Endothelial cell of umbilical vein (primary cell): ENCODE measurements around the gene NR6A1.

ENCODE experiments used
- CTCF ChIP-seq, 2 donors: IDR thresholded peaks; 1 replicate in 1 of 2; 2 replicates in 1 of 2; pipeline ENCODE4 v1.5.1; 2011; ENCODE audit warnings: low read length in 2 of 2, mild to moderate bottlenecking in 2 of 2, moderate library complexity in 2 of 2, control low read depth in 1 of 2, inconsistent platforms in 1 of 2, low read depth in 1 of 2; ENCODE audit not compliant: insufficient read depth in 1 of 2; ENCODE audit errors: extremely low read depth in 1 of 2
- GATA2 ChIP-seq: IDR thresholded peaks from 2 replicates; pipeline ENCODE4 v1.7.0; 2011; ENCODE audit warnings: low read depth, mild to moderate bottlenecking, moderate library complexity, mixed read lengths, low read length; ENCODE audit not compliant: insufficient read length, insufficient read depth
- MAX ChIP-seq: IDR thresholded peaks from 2 replicates; pipeline ENCODE4 v1.6.1; 2011; ENCODE audit not compliant: insufficient read depth, insufficient read length
- POLR2A ChIP-seq: IDR thresholded peaks from 2 replicates; pipeline ENCODE4 v1.6.1; 2012; ENCODE audit warnings: low read depth, mild to moderate bottlenecking, control low read depth, low read length
- POLR2AphosphoS5 ChIP-seq: IDR thresholded peaks from 2 replicates; pipeline ENCODE4 v1.6.1; 2012; ENCODE audit warnings: low read depth, mild to moderate bottlenecking, control low read depth, low read length, moderate library complexity; ENCODE audit not compliant: insufficient read depth

GRCh38 chr9:124794902-124795491 is 23.9 kb upstream of the NR6A1 start:
- TF ChIP-seq MAX (no peak), POLR2AphosphoS5 (no peak), POLR2A (no peak), CTCF (IDR thresholded peaks at IDR 0.05; ENCODE audit: extremely low read depth in 1 of 2, insufficient read depth in 1 of 2, low read depth in 1 of 2, low read length in 2 of 2) (no peak), GATA2 (no peak)
